Measurements from ENCODE around the gene SCYGR5.
"Not testable (repeated sequence)": the region's sequence is repeated elsewhere in the genome, so short reads cannot be mapped to it uniquely, and the experiment has no call there.

The SCYGR5 gene, protein sequence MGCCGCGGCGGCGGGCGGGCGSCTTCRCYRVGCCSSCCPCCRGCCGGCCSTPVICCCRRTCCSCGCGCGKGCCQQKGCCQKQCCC

DNA sequence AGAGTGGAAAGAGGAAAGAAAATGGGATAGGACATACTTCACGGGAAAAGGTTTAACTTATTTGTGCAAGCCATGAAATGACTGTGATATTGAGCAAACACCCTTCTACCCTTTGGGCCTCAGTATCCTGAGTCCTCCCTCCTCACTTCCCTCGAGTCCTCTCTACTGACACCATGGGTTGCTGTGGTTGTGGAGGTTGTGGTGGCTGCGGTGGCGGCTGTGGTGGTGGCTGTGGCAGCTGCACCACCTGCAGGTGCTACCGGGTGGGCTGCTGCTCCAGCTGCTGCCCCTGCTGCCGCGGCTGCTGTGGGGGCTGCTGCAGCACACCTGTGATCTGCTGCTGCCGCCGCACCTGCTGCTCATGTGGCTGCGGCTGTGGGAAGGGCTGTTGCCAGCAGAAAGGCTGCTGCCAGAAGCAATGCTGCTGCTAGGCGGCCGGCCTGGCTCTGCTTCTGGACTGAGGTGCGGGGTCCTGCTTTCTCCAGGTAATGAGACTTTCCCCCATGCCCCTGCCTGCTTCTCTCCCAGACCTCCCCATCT lies at the start of gene SCYGR5:
Gene SCYGR5 (plus strand): TSS at position 174 of the 540 bp plus-strand sequence. CDS start 0 bp downstream, at position 174.
- not testable (repeated sequence) for DNase-seq (ENCODE audit: low read depth)

DNA sequence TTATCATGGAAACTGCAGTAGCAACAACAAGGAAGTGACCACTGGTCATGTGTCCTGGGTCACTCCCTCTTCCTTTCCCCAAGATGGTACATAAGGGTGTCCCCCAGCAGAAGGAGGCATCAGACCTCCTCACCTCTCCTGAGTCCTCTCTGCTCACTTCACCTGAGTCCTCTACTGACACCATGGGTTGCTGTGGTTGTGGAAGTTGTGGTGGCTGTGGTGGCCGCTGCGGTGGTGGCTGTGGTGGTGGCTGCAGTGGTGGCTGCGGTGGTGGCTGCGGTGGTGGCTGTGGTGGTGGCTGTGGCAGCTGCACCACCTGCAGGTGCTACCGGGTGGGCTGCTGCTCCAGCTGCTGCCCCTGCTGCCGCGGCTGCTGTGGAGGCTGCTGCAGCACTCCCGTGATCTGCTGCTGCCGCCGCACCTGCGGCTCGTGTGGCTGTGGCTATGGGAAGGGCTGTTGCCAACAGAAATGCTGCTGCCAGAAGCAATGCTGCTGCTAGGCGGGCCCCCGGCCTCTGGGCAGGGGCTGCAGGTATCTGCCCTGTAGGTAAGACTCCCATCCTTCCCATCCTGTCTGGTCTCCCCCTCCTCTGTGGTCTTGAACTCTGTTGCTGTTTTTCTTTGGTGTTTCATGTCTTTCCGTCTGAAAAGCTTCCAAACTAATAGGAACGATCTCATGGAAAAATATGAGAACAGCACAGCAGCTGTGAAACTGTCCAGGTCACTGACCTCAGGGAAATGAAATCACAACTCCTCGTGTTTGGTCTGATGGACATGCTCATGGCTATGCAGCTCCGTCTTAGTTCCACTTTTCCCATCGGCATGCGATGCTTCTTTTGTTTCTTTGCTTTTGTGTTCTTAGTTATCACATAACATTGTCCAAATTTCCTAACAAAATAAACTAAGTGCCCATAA lies 49.0 kb upstream of the SCYGR5 start, which contains the start of gene SCYGR4:
Gene SCYGR4 (plus strand): TSS at position 183 of the 915 bp plus-strand sequence. CDS start 0 bp downstream, at position 183.
- DNase-seq (ENCODE audit: low read depth) = no peak

DNA sequence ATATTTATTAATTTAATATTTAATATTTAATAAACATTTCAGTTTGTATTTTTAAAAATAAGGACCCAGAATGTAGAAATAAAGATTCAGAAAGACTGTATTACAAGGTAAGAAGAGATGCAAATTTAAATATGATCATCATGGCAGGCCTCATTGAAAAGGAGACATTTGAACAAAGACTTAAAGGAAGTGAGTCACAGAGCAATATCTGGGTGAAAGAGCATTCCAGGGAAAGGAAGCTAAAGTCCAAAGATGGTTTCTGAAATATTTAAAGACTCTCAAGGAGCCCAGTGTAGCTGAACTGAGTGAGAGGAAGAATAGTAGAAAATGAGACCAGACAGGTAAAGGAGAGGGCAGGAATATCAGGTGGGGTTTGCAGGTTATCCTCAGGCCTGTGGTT lies 43.4 kb upstream of the SCYGR5 start:
- DNase-seq (ENCODE audit: low read depth) = no peak

DNA sequence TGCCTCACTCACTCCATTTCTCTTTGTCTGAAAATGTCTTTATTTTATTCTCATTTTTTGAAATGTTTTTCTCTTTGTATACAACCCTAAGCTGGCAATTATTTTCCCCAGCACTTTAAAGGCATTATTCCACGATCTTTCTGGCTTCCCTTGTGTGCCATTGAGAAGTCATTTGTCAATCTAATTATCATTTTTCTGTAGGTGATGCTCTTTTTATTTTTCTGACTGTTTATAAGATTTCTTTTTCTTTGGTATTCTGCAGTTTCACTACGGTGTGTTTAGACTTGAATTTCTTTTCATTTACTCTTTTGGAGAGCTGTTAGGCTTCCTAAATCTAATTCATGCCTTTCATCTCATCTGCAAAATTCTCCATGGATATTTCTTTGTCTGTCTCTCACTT lies 41.2 kb upstream of the SCYGR5 start:
- DNase-seq (ENCODE audit: low read depth) = no peak

DNA sequence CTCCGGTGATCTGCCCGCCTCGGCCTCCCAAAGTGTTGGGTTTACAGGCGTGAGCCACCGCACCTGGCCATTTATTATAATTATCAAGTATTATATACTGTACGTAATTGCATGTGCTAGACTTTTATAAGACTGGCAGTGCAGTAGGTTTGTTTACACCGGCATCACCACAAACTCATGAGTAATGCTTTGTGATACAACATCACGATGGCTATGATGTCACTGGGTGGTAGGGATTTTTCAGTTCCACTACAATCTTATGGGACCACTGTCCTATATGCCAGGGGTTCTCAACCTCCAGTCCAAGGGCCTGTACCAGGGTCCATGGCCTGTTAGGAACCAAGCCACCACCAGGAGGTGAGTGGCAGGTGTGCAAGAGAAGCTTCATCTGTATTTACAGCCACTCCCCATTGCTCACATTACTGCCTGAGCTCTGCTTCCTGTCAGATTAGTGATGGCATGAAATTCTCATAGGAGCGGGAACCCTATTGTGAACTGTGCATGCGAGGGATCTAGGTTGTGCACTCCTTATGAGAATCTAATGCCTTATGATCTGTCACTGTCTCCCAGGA lies 39.9 kb upstream of the SCYGR5 start:
- DNase-seq (ENCODE audit: low read depth) = no peak

DNA sequence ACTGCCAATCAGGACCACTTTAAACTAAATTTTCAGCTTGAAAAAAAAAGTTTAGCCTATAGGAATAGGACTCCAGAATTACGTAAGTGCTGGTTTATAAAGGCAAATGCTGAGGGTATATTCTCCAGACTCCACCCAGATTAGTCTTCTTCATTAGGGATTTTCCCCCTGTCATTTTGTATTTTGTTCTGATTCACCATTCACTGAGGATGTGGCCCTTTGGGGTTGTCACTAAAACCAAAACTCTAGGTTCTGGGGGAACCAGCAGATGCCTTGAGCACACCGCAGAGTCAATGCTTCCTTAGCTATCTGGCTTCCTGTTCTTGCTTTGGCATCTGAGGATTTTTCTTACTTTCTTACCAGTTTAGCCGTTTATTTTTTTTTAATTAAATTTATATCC lies 38.8 kb upstream of the SCYGR5 start:
- no peak for DNase-seq (ENCODE audit: low read depth)

DNA sequence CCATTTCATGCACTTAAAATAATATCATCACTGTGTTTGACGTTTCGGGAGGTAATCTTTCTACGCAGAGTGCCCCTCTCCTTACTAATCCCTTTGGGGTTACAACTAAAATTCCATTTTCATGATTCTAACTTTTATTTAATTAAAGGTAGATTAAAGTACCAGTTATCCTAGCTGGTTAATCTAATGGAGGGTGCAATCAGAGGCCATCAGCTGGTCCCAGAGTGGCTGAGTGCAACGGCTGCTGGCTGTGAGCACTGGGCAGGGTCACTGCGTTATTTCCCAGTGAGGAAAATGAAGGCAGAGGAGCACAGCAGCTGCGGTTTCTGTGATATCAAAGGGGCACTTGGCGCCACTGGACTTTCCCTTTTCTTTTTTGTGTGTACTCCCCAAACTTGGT lies 37.2 kb upstream of the SCYGR5 start:
- DNase-seq (ENCODE audit: low read depth) = no peak

DNA sequence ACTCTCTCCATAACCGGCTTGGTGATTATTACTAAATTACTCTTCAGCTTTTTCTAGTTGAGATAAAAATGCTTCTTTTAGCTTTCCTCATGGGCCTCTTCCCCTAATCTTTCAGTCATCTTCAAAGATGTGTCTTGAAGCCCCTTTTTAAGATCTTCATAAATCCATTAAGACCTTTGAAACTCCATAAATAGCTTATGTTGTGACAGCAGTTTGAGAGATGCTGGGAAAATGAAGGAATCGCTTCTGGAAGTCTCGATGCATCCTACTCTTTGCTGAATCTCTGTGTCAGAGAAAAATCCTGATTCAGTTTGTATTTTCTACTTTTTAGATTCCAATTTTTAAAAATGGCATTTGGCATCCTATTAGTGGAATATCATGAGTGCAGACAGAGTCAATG lies 36.3 kb upstream of the SCYGR5 start:
- no peak for DNase-seq (ENCODE audit: low read depth)

DNA sequence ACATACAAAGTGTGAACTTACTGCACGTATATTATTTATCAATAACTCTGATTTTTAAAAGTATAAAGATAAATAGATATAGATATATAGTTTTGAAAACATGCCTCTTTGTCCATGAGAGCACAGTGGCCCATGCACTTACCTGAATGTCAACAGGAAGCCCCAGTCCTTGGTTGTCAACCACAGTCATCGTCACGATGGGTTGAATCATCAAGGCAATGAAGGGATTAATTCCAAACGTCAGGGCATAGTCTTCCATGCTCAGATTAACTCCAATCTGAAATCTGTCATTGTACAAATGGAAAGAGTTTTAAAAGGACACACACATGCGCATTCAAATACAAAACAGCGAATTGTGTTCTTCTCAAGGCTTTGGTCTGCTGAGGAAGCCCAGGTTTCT lies 33.8 kb upstream of the SCYGR5 start:
- no peak for DNase-seq (ENCODE audit: low read depth)

DNA sequence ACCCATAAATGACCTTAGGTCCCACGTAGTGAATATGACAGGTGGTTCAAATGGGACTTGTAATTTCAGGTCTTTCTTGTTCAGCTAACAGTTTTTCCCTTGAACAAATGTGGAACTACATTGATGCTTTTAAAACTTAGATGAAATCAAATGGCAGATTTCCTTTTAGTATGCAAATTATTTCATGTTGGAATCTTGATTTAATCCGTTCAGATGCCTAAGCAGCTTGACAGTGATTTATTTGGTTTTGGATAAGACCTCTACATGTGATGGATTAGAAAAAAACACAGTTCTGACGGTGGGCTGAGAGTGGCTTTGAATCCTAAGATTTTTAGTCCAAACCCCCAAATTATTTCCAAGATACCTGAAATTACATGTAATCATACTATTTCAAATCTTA lies 32.4 kb upstream of the SCYGR5 start:
- no peak for DNase-seq (ENCODE audit: low read depth)

DNA sequence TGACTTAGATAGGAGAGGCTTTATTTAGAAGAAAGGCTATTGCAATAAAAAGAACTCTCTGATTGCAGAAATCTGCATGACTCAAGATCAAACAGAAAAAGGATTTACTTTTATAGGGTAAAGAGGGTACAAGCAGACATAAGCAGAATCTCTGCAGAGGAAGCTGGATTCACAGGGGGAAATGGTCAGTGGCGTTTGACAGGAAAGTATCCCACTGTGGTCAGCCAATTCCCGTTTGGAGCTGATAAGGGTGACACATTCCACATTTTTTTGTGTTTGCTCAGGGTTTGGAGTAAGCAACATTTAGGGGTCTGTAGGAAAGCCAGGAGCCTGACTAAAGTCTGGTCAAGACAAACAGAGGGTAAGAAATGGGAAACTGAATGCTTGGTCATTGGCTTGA lies 23.9 kb upstream of the SCYGR5 start:
- no peak for DNase-seq (ENCODE audit: low read depth)

DNA sequence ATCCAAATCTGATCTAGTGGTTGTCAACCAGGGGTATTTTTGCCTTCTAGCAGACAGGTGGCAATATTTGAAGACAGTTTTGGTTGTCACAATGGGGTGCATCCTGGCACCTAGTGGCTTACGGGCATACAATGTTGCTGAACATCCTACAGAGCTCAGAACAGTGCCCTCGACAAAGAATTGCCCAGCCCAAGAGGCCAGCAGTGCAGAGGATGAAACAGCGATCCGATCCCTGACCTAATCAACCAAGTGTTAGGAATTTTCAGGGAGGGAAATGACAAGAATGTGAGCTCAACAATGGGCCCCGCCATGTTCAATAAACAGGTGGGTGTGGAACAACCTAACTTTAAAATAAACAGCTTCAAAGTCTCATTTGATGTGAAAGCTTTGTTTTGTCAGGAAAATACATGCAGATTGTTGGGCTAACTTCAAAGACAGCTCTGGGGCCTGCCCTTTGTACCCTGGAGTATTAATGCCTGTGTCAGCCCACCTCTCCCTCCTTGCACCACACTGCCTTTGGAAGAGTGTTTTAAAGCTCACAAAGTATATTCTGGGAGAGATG lies 22.5 kb upstream of the SCYGR5 start:
- DNase-seq (ENCODE audit: low read depth) = no peak

DNA sequence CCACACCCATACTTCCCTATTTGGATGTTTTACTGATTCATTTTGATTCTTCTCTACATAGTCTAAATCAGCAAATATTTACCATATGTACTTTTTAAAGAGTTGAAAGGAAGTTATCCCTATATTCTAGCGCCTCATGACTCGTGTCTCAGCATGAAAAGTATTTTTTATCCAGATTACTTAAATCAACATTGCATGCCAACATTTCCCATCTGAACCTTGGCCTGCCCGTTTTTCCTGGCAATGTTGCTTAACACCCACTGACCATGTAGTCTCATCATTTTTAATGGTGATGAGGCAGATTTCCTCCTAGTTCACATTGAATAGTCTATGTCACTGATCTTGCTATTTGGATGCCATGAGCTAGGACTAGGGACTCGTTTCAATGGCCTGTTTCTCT lies 13.2 kb upstream of the SCYGR5 start:
- no peak for DNase-seq (ENCODE audit: low read depth)

DNA sequence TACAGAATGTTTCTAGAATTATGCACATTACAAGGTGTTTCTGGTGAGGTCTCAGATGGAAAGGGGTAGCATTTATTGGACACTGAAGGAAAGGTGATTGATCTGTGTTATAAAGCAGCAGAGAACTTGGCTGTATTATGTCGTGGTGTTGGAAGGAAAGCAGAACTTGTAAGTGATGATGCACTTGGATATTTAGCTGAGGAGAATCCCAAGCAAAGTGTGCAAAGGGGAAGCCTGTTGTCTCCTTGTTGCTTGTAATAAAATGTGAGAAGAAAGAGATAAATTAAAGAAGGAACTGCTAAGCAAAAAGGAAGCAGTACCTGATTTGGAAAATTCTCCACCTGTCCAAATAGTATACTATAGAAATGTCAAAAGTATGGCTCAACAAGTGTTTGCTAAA lies 12.2 kb upstream of the SCYGR5 start:
- DNase-seq (ENCODE audit: low read depth) = no peak

DNA sequence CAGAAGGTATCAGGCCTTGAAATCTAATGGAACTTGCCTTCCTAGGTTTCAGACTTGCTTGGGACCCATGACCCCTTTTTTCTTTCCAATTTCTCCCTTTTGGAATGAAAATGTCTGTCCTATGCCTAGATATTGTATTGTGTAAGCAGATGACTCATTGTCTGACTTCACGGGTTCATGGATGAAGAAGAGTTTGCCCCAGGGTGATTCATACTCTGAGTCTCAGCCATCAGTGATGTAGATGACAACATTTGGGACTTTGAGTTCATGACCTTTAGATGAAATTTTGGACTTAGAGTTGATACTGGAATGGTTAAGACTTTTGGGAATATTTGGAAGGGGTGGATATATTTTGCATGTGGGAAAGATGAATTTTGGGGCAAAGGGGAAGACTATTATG lies 11.2 kb upstream of the SCYGR5 start:
- no peak for DNase-seq (ENCODE audit: low read depth)

DNA sequence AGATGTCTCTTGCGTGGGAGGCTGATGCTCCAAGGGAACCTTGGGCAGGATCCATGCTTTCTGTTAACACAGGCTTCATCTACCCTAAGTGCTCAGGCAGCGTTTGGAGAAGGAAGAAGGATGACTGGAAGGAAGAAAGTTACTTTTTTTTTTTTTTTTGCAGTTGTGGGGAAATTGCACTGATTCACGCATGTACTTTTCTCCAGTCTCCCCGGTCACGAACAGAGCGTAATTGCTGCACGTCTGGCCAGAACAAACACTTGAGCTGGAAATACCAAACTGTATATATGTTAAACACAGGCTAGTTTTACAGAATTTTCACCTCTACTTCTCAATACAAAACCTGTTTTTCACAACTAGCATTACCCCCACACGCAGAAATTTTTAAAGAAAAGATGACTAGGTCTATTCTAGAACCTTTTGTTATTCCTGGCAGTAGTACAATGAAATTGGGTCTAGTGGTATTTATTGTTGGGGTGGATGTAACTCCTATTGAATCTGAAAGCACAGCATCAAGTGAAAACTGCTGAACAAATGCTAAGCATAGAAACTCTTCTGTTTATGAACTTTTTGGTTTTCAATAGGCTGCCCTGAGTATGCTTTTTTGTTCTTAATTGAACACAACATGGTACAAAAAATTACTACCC lies 9.3 kb upstream of the SCYGR5 start:
- DNase-seq (ENCODE audit: low read depth) = no peak

DNA sequence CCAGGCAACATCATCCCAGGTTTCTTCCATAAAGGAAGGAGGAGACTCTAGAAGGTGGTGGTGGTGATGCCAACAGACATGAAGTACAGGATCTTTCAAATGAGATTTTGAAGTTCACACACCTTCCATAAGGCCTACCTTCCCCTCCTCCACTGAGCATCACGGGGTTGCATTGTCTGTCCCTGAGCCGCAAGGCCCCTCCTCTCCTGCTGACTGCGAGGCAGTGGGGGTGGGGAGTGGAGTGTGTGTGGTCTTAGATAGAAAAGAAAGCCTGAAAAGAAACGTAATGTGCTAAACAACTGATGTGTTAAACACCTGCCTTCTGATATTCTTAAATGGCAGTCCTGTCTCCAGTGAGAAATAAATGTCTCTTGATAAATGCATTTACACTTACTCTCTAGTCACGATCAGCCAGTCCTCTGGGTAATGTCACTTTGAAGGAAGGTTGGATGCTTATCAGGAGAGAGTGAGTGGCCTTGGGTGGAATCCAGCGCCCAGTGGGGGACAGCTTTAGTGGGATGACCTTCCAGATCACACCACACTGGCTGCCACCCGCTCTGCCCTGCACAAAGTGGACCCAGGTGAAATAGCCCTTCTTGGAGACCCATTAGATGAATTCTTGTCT lies 5.5 kb upstream of the SCYGR5 start:
- DNase-seq (ENCODE audit: low read depth) = no peak

DNA sequence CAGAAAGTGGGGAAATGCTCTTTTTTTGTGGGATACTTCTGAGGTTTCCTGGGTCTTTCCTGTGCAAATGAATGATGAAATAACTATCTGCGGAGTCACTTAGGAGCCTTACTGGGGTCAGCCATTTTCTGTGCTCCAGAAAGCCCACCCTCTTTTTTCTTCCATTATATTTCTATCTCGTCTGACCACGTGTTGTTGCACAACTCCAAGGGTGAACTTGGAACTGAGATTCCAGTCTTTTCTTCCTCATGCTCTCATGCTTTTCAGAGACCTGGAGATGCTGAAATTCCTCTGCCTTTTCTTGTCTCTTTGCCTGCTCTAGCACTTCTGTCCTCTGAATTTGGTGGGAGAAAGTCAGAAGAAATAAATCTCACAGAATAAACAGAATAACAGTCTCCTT lies 4.8 kb upstream of the SCYGR5 start:
- DNase-seq (ENCODE audit: low read depth) = no peak

DNA sequence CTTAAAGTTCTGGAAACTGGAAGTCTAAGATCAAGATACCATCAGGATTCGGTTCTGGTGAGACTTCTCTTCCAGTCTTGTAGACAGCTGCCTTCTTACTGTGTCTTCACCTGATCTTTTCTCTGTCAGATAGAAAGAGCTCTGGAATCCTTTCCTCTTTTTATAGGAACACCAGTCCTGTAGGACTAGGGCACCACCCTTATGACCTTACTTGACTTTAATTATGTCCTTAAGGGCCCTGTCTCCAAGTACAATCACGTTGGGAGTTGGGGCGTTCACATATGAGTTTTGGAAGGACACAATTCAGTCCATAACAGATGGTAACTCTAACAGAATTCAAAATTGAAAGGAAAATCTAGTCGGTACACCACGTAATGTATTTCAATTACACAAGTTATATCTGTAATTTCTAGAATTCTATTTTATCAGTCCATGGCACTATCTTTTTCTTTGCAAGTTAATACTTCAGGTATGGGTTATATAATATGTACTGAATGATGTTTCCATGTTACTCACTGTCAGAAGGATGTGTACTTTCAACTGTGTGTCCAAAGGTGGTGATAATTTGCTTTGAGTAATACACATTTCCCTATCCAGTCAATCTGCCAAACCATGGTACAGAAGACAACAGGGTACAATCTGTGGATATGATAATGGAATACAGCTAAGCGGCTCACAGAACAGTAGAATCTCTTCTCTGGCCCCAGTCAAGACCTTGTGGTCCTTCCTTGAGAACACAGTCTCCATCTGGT lies 1.2 kb upstream of the SCYGR5 start:
- no peak for DNase-seq (ENCODE audit: low read depth)

DNA sequence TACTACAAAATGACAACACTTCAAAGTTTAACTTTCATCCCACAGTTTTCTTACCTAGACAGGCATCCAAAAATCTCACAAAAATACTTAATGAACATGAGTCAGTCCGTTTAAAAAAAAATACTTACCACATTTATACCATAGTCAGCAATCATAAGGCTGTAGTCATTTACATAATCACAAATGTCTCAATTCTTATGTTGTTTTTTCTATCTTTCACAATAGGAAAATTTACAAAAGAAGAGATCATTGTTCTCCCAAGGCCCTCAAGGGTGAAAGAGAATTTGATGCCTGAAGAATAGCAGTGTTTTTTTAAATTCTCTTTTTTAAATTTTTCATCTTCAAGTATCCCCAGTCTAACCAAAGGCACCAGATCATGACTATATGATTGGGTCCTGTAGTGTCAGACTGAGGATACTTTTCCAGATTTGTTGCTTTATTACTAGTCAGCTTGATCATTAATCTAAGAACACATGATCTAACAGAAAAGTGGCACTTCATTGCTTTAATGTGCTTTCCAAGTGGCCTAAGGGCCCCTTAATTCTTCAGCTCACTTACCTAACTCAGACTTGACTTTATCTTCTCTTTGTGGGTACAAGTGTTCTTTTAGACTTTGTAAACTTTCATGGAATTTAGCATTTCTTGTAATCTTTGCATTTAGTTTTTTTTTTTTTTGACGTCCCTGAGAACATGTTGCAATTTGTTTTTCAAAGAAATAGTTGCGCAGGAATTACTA lies 4.7 kb downstream of the SCYGR5 start:
- no peak for DNase-seq (ENCODE audit: low read depth)
